ENCODE results near the gene CEP112. TPM values are rescaled to one million over a fixed set of nuclear protein-coding genes. Genes with fewer than 3 reads are reported as not detected.
A peak's percentile ranks its signal among the peaks of the same experiment; 100 is the strongest.

Gene CEP112
- total RNA-seq, 2 donors from 2014 or later = 5.9 to 6.2 TPM

DNA sequence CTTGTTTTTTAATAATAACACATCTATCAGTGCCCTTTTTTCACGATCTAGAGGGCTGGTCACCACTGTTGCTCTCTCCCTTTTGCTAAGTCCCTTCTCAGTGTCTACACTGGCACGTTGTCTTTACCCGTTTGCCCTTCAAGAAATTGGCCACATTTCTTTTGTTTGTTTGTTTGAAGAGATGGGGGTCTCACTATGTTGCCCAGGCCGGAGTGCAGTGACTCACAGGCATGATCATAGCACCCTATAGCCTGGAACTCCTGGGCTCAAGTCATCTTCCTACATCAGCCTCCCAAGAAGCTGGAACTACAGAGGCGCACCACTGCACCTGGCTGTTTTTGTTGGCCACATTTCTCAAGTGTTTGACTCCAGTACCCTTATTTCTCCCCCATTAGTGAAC lies 492.5 kb downstream of the CEP112 start:
- no peaks in the 10 kb centered on the region for H3K36me3 ChIP-seq
- H3K27me3 ChIP-seq = no peaks in the 10 kb centered on the region
- TF ChIP-seq, protein P1, sequence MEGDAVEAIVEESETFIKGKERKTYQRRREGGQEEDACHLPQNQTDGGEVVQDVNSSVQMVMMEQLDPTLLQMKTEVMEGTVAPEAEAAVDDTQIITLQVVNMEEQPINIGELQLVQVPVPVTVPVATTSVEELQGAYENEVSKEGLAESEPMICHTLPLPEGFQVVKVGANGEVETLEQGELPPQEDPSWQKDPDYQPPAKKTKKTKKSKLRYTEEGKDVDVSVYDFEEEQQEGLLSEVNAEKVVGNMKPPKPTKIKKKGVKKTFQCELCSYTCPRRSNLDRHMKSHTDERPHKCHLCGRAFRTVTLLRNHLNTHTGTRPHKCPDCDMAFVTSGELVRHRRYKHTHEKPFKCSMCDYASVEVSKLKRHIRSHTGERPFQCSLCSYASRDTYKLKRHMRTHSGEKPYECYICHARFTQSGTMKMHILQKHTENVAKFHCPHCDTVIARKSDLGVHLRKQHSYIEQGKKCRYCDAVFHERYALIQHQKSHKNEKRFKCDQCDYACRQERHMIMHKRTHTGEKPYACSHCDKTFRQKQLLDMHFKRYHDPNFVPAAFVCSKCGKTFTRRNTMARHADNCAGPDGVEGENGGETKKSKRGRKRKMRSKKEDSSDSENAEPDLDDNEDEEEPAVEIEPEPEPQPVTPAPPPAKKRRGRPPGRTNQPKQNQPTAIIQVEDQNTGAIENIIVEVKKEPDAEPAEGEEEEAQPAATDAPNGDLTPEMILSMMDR (IDR thresholded peaks at IDR 0.05) = no peak
- intact Hi-C loops (cut with DNase I) = no loop called here
- no peak for DNase-seq
- H3K9me3 ChIP-seq = no peaks in the 10 kb centered on the region
- no peaks in the 10 kb centered on the region for H3K4me1 ChIP-seq
- H3K27ac ChIP-seq = no peak overlapping the region
- no peak overlapping the region for H3K9ac ChIP-seq (ENCODE audit: low read depth in 2 of 2, low read length in 2 of 2)
- H3K4me3 ChIP-seq = no peak overlapping the region

DNA sequence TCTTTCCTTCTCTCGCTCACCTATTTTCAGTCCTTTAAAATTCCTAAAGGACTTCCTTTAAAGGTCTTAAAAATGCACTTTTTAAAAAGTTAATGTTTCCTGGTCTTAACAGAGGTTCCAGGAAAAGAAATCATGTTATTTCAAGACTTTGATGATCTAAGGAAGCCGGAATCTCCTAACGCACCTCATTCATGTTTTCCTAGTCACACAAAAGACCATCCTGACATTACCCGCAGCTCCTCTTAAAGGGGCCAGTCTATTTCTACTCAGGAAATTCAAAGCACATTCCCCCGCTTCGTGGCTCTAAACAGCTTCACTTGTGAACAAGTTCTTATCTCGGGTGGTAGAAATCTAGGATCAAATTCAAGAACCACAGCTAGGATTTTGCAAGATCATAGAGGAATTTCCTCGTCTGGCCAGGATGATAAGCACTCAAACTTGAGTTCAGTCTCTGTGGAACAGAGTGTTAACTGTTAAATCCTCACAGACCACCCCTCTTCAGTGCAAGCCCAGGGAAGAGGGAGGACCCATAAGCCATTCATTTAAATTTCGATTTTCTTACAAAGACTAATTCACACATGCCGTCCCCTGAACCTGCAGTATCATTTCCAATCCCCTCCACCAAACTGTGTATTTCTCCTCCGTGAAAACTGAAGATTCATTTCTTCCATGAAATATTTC lies 493.4 kb downstream of the CEP112 start:
- Histone ChIP-seq H3K36me3 (no peaks in the 10 kb centered on the region), H3K4me1 (no peaks in the 10 kb centered on the region), H3K27me3 (no peaks in the 10 kb centered on the region), H3K4me3 (no peak overlapping the region), H3K9me3 (no peaks in the 10 kb centered on the region), H3K27ac (no peak overlapping the region), H3K9ac (ENCODE audit: low read depth in 2 of 2, low read length in 2 of 2) (no peak overlapping the region)
- TF ChIP-seq, protein P1 (IDR thresholded peaks at IDR 0.05) = no peak
- DNase-seq = no peak
- intact Hi-C loops (cut with DNase I) = no loop called here

DNA sequence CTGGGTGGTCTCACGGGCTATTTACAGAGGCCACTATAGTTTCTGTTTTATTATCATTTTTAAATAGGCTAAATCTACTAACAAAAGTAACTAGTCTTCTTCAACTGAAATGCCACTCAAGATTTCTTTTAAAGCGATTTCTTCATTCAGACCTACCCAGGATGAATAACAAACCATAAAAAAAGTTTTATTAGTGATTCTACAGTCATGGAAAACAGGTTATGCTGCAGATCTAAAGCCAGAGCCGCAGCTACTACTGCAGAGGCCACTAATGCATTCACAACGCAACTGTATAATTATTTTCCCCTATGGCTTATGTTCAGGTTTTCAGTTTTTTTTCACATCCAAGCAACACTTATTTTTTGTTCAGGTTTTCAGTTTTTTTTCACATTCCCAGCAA lies 494.3 kb downstream of the CEP112 start:
- no peaks in the 10 kb centered on the region for H3K4me1 ChIP-seq
- H3K36me3 ChIP-seq = no peaks in the 10 kb centered on the region
- H3K9ac ChIP-seq (ENCODE audit: low read depth in 2 of 2, low read length in 2 of 2) = peak overlapping the region in 1 of 2 donors; percentile 29
- no peak overlapping the region for H3K27ac ChIP-seq
- H3K27me3 ChIP-seq = no peaks in the 10 kb centered on the region
- TF ChIP-seq, protein P1 (IDR thresholded peaks at IDR 0.05) = no peak
- DNase-seq = no peak
- intact Hi-C loops (cut with DNase I) = no loop called here
- H3K4me3 ChIP-seq = no peak overlapping the region
- no peaks in the 10 kb centered on the region for H3K9me3 ChIP-seq

DNA sequence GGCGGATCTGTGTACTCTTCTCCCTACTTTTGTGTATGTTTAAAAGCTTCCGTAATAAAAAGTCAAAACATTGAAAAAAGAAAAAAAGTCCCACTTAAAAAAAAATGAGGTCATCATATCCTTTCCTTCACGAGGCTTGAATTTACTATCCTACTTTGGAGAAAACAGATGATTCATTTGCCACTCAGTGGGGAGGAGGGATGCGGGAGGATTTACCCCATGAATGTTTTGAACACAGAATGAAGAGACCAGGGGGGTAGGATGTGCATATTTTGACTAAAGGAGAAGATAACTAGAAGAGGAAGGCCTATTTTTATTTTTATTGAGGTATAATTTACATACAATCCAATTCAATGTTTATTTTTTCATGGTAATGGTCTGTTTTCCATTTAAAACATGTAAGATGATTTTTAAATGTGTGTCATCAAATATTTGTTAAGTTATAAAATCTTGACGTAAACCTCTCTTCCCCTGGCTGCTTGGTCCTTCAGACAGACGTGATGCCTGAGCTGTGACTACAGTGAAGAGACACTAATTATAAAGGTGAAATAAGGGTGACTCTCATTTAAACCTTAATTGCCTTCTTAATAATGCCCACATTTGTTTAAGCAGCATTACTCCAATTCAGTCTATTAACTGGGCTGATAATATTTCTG lies 495.1 kb downstream of the CEP112 start:
- Histone ChIP-seq H3K4me3 (no peak overlapping the region), H3K36me3 (no peaks in the 10 kb centered on the region), H3K27ac (no peak overlapping the region), H3K4me1 (no peaks in the 10 kb centered on the region), H3K9me3 (no peaks in the 10 kb centered on the region), H3K9ac (ENCODE audit: low read depth in 2 of 2, low read length in 2 of 2) (peak overlapping the region in 1 of 2 donors; percentile 29), H3K27me3 (no peaks in the 10 kb centered on the region)
- TF ChIP-seq, protein P1 (IDR thresholded peaks at IDR 0.05) = no peak
- no peak for DNase-seq
- intact Hi-C loops (cut with DNase I) = no loop called here

DNA sequence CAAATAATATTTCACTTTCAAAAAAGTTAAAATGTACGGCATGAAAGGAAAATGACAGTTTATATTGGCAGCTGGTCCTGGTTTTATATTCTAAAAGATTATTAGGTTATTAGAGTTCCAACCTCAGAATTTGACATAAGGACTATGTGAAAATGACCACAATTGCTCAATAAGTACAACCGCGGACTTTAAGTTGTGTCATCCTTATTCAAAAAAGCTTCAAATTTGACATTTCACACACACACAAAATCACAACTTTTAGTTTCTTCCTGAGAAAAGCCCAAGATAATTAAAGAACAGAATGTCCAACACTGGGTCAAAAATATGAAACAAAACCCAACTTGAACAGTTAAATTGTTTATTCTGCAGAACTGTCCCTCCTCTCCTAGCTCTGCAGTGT lies 497.3 kb downstream of the CEP112 start:
- TF ChIP-seq, protein P1 (IDR thresholded peaks at IDR 0.05) = no peak
- Histone ChIP-seq H3K4me1 (no peaks in the 10 kb centered on the region), H3K9me3 (no peaks in the 10 kb centered on the region), H3K36me3 (no peaks in the 10 kb centered on the region), H3K9ac (ENCODE audit: low read depth in 2 of 2, low read length in 2 of 2) (no peak overlapping the region), H3K27me3 (no peaks in the 10 kb centered on the region), H3K27ac (no peak overlapping the region), H3K4me3 (no peak overlapping the region)
- DNase-seq = no peak
- intact Hi-C loops (cut with DNase I) = no loop called here
